Measurements from ENCODE around the gene LHX3.
"Not testable (repeated sequence)": the region's sequence is repeated elsewhere in the genome, so short reads cannot be mapped to it uniquely, and the experiment has no call there.

Gene LHX3

GRCh38 chr9:136241542-136241941 lies 36.6 kb upstream of the LHX3 start:
- no peak for DNase-seq (ENCODE audit: low read depth)

DNA sequence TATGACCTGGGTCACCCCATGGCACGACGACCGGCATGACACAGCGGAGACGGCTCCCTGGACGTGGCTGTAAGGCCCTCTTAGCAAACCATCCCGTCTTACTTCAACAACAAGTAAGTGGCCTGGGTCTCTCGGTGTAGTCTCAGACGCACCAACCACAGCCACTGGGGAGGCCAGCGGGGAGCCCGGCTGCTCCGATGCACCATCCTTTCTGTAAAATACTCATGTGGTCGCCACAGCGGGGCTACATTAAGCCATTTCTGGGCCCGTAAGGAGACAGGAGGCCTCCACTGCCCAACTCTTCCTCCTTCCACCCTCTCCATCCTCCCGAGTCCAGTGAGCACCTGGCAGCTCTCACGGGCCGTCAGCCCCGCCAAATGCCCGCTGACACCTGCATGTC lies 36.0 kb upstream of the LHX3 start:
- DNase-seq (ENCODE audit: low read depth), result no peak

- DNase-seq (ENCODE audit: low read depth), result no peak
Observed at GRCh38 chr9:136239983-136240330, 35.0 kb upstream of the LHX3 start.

DNA sequence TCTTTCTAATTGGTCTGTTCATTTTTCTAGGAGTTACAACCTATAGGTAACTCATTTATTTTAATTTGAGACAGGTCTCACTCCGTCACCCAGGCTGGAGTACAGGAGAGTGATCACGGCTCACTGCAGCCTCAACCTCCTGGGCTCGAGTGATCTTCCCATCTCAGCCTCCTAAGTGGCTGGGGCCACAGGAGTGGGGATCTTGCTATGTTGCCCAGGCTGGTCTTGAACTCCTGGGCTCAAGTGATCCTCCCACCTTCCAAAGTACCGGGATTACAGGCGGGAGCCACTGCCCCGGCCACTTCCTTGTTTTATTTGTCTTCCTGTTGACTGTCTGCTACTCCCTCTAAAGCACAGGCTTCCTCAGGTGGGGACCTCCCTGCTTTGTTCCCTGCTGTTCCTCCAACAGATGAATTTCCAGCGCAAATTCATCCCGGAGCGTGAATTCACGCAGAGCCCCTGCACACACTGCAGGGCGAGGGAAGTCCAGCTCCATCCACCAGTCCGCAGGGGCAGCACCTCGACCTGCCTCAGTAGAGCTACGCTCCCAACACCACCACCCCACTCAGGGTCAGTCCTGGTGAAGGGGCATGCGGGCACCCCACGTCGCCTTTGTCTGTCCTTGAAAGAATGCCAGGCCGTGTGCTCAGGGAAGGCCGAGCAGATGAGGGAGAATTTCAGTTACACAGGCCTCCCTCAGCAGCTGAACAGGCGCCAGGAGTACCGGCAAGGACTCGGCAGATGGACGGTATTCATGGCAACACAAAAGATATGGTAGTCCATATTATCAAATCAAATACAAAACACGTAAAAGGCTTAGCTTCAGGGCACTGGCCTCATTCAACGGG lies 34.4 kb upstream of the LHX3 start:
- DNase-seq (ENCODE audit: low read depth), result no peak

- no peak for DNase-seq (ENCODE audit: low read depth)
Observed at GRCh38 chr9:136238342-136238732, 33.4 kb upstream of the LHX3 start.

GRCh38 chr9:136237486-136238341 lies 32.8 kb upstream of the LHX3 start:
- DNase-seq (ENCODE audit: low read depth), result no peak

GRCh38 chr9:136236471-136237410 lies 31.8 kb upstream of the LHX3 start:
- not testable (repeated sequence) for DNase-seq (ENCODE audit: low read depth)

DNA sequence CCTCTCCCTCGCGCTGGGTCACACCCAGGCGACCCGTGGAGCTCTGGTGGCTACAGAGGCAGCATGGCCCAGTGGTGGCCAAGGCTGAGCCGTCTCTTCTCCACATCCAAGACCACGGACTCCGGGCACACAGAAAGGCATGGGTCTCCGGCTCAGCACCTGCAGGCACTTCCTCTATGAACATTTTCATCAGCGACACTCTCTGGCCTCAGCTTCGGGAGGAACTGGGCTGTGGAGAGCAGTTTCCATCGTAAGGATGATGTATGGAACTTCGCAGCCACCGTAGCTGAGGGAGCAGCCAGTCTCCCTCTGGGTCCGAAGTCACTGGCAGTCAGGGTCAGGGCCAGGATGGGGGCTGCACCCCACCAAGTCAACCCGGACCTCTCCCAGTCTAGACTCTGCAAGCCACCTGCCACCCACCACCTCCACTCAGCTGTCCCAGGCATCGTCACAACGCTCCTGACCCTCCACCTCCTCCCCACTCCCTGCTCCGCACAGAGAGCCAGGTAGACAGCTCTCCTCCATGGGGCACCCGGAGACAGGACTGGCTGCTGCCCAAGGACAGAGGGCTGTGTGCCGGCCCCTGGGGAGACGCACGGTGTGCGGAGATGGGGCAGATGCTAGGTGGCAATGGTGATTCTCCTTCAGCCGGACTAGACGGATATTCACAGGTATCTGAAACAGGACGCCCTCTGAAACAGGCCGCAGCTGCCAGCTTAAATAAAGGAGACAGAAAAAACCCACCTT lies 31.0 kb upstream of the LHX3 start:
- DNase-seq (ENCODE audit: low read depth), result no peak

DNA sequence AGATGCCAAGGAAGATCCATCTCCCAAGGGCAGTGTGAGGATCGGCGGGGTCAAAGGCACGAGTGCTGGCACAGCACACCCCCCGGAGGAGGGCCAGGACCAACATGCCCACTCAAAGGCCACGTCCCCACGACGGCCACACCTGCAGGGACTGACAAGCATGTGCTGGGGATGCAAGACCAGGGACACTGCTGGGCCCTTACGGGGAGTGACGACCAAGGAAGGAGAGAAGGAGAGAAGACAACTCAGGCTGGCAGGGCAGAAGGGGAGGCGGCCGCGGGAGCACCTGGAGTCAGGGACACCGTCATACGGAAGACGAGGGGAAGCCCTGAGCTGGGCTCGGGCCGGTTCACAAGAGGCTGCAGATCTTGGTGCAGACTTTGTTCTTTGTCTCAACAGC lies 30.2 kb upstream of the LHX3 start:
- no peak for DNase-seq (ENCODE audit: low read depth)

GRCh38 chr9:136234597-136234996 lies 29.7 kb upstream of the LHX3 start:
- DNase-seq (ENCODE audit: low read depth), result no peak

GRCh38 chr9:136233868-136234267 lies 28.9 kb upstream of the LHX3 start:
- no peak for DNase-seq (ENCODE audit: low read depth)

DNA sequence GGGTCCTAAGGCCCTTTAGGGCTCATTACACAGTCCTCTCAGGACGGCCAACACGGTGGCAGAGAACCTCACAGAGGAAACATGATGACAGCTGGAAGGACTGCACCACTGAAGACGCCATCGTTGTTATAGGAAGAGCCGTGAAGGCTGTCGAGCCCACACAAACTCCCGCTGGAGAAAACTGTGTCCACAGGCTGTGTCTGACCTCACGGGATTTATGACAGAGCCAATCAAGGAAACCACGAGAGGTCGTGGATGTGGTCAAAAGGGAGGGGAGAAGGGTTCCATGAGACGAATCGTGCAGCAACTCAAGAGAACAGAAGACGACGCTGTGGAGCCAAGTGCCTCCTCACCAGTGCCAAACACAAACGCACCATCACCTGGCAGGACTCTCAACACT lies 28.5 kb upstream of the LHX3 start:
- no peak for DNase-seq (ENCODE audit: low read depth)

GRCh38 chr9:136232969-136233368 lies 28.0 kb upstream of the LHX3 start:
- DNase-seq (ENCODE audit: low read depth), result no peak

- DNase-seq (ENCODE audit: low read depth), result no peak
Observed at GRCh38 chr9:136231478-136232297, 26.8 kb upstream of the LHX3 start.

DNA sequence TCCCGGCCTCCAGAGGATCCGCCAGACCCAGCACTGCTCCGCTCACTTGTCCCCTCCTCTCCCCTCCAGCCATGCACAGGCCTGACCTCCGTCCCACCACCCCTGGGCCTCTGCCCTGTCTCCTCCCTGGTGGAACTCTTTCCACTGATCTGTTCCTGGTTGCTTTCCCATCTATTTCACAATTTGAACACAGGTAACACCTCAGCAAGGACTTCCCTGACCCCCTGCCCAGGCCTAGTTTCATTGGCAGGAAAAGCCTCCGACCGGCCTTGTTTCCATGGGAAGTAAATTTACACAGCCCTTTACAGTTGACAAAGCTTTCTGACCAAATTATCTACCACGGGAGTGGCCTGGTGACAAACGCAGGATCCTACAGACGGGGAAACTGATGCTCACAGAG lies 25.8 kb upstream of the LHX3 start:
- no peak for DNase-seq (ENCODE audit: low read depth)

- no peak for DNase-seq (ENCODE audit: low read depth)
Observed at GRCh38 chr9:136230365-136230764, 25.4 kb upstream of the LHX3 start.

DNA sequence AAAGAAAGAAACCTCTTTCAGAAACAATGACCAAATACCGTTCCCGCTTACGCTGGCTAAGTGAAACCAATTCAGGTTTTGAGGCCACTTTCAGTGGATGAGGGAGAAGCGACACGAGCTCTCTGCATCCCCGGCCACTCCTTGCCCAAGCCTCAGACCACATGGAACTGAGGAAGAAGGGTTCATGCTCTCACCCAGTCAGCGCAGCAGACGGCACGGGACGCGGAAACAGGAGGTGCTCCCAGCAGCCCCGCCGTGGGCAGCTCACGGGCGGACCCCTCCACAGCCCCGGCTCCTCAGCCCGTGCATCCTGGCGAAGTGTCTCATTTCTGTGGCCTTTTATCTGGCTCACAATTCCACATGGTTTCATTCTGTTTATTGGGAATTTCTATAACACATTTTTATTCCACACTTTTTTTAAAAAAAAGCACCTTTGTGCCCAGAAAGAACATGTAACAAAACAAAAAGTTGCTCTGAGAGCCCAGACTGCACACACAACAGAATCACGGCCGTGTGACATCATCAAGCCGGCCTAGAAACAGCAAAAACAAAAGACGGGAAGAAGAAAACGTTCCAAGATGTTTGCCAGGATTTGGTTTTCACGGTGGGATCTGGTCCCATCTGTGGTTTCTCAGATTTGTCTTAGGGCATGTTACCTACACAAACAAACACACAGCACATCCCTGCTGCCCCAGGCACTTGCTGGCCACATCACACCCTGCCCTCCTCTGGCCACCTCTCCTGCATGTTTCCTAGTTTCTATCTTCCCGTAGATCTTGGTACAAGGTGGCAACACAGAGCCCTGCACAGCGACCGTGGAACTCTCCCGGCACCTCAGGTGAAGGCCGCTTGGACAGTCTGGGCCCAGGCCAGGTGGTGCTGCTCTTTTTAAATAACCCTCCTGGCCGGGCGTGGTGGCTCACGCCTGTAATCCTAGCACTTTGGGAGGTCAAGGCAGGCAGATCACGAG lies 24.5 kb upstream of the LHX3 start:
- DNase-seq (ENCODE audit: low read depth), result no peak

GRCh38 chr9:136228107-136228875 lies 23.4 kb upstream of the LHX3 start:
- no peak for DNase-seq (ENCODE audit: low read depth)
